SU-DHL-6 (cell line): Measurements from ENCODE around the gene CELSR1.

ENCODE experiments used
- H2AFZ ChIP-seq: fragments of 200-600 bp; sonication (generic); 2 replicates; pipeline ENCODE4 v1.6.1; 2014; ENCODE audit warnings: low read depth, mild to moderate bottlenecking, moderate library complexity, mixed read lengths, antibody characterized with exemption, low read length; ENCODE audit not compliant: severe bottlenecking
- H3F3A ChIP-seq: fragments of 200-600 bp; shearing (Covaris generic); 2 replicates; pipeline ENCODE4 v1.6.0; 2016; ENCODE audit warnings: antibody characterized with exemption, mild to moderate bottlenecking; ENCODE audit not compliant: insufficient read depth
- H3K27ac ChIP-seq: fragments of 200-600 bp; sonication (generic); 2 replicates; pipeline ENCODE4 v1.5.1; 2016; ENCODE audit warnings: low read depth, mild to moderate bottlenecking, low read length, moderate library complexity, mixed read lengths
- H3K27me3 ChIP-seq: fragments of 200-600 bp; sonication (generic), shearing (Covaris generic); 2 replicates; pipeline ENCODE4 v1.6.0; 2014; ENCODE audit warnings: mild to moderate bottlenecking, low read length
- H3K36me3 ChIP-seq: fragments of 200-600 bp; sonication (generic); 2 replicates; pipeline ENCODE4 v1.6.1; 2014; ENCODE audit warnings: mild to moderate bottlenecking, low read length, mixed read lengths
- H3K4me2 ChIP-seq: fragments of 300-600, 200-600 bp; shearing (Covaris generic), sonication (generic); 2 replicates; pipeline ENCODE4 v1.6.0; 2014; ENCODE audit warnings: low read length, low read depth, mild to moderate bottlenecking; ENCODE audit not compliant: poor library complexity, severe bottlenecking
- H3K4me3 ChIP-seq: fragments of 200-600 bp; sonication (generic); 2 replicates; pipeline ENCODE4 v1.5.1; 2014; ENCODE audit warnings: antibody characterized with exemption, low read length, mild to moderate bottlenecking, mixed read lengths; ENCODE audit not compliant: insufficient read depth, poor library complexity, severe bottlenecking
- H3K79me2 ChIP-seq: fragments of 200-600 bp; sonication (generic); 2 replicates; pipeline ENCODE4 v1.6.1; 2014; ENCODE audit warnings: mild to moderate bottlenecking, low read length, moderate library complexity; ENCODE audit not compliant: insufficient read depth
- H3K9ac ChIP-seq: fragments of 200-600 bp; sonication (generic); 2 replicates; pipeline ENCODE4 v1.7.0; 2014; ENCODE audit warnings: mild to moderate bottlenecking, low read length
- H3K9me2 ChIP-seq: fragments of 200-600 bp; sonication (generic); replicated peaks from 2 replicates; pipeline ENCODE4 v1.6.1; 2014; ENCODE audit warnings: low read length; ENCODE audit not compliant: insufficient read depth
- H3K9me3 ChIP-seq: fragments of 200-600 bp; sonication (generic); 2 replicates; pipeline ENCODE4 v1.6.1; 2014; ENCODE audit warnings: low read length, mixed read lengths; ENCODE audit not compliant: insufficient read depth
- H4K20me1 ChIP-seq: fragments of 200-600 bp; sonication (generic); 2 replicates; pipeline ENCODE4 v1.6.1; 2014; ENCODE audit warnings: low read depth, mild to moderate bottlenecking, antibody characterized with exemption, low read length, moderate library complexity, mixed read lengths
- CTCF ChIP-seq: fragments of 200-600 bp; sonication (generic); IDR thresholded peaks from one replicate; pipeline ENCODE4 v1.5.1; 2017; ENCODE audit warnings: antibody characterized with exemption, mild to moderate bottlenecking, low read length, moderate library complexity; ENCODE audit not compliant: insufficient read depth, poor library complexity, severe bottlenecking
- EZH2phosphoT487 ChIP-seq: fragments of 200-600 bp; sonication (generic), shearing (Covaris generic); conservative IDR thresholded peaks from 2 replicates; pipeline ENCODE4 v1.6.1; 2018; ENCODE audit warnings: mild to moderate bottlenecking, antibody characterized with exemption, low read length, moderate library complexity, mixed read lengths

Gene CELSR1

GRCh38 chr22:46414704-46415103, 122.7 kb downstream of the CELSR1 start:
- Histone ChIP-seq H3K4me2 (no peak overlapping the region), H3K79me2 (no peaks in the 10 kb centered on the region), H2AFZ (no peak overlapping the region), H3K36me3 (no peaks in the 10 kb centered on the region), H3K9ac (no peak overlapping the region), H3K4me3 (no peak overlapping the region), H3F3A (no peaks in the 10 kb centered on the region), H3K9me2 (no peaks in the 10 kb centered on the region), H3K9me3 (no peaks in the 10 kb centered on the region), H3K27me3 (no peaks in the 10 kb centered on the region), H3K27ac (no peak overlapping the region), H4K20me1 (no peaks in the 10 kb centered on the region; the same call in 1 of the 2 replicates)
- TF ChIP-seq EZH2phosphoT487 (no peak), CTCF (no peak)

- no peak overlapping the region for H2AFZ ChIP-seq
- H3K36me3 ChIP-seq, result no peaks in the 10 kb centered on the region
- H3K9me2 ChIP-seq, result no peaks in the 10 kb centered on the region
- no peak overlapping the region for H3K27ac ChIP-seq
- no peaks in the 10 kb centered on the region for H3K79me2 ChIP-seq
- H3K9me3 ChIP-seq, result no peaks in the 10 kb centered on the region
- TF ChIP-seq EZH2phosphoT487, result no peak
- no peak for TF ChIP-seq CTCF
- no peak overlapping the region for H3K4me2 ChIP-seq
- H3K4me3 ChIP-seq, result no peak overlapping the region
- H4K20me1 ChIP-seq, result no peaks in the 10 kb centered on the region; the same call in 1 of the 2 replicates
- H3K9ac ChIP-seq, result no peak overlapping the region
- H3K27me3 ChIP-seq, result no peaks in the 10 kb centered on the region
- no peaks in the 10 kb centered on the region for H3F3A ChIP-seq
Observed at GRCh38 chr22:46413725-46414379, 123.6 kb downstream of the CELSR1 start.

- no peaks in the 10 kb centered on the region for H3K36me3 ChIP-seq
- no peaks in the 10 kb centered on the region for H4K20me1 ChIP-seq
- no peak for TF ChIP-seq CTCF
- TF ChIP-seq EZH2phosphoT487, result no peak
- no peaks in the 10 kb centered on the region for H3K27me3 ChIP-seq
- no peaks in the 10 kb centered on the region for H3F3A ChIP-seq
- no peak overlapping the region for H3K27ac ChIP-seq
- H3K4me3 ChIP-seq, result no peak overlapping the region
- H3K4me2 ChIP-seq, result no peak overlapping the region
- H3K9ac ChIP-seq, result no peak overlapping the region
- no peaks in the 10 kb centered on the region for H3K9me3 ChIP-seq
- no peaks in the 10 kb centered on the region for H3K9me2 ChIP-seq
- no peaks in the 10 kb centered on the region for H3K79me2 ChIP-seq
- H2AFZ ChIP-seq, result no peak overlapping the region
Observed at GRCh38 chr22:46411347-46411746, 126.1 kb downstream of the CELSR1 start.
